ENCODE measurements around the gene FSD2. TPM values are rescaled to one million over a fixed set of nuclear protein-coding genes. Genes with fewer than 3 reads are reported as not detected.
"Not testable (repeated sequence)": the region's sequence is repeated elsewhere in the genome, so short reads cannot be mapped to it uniquely, and the experiment has no call there.

Gene FSD2
- total RNA-seq, 1 donor from 2014 or later, result not detected

DNA sequence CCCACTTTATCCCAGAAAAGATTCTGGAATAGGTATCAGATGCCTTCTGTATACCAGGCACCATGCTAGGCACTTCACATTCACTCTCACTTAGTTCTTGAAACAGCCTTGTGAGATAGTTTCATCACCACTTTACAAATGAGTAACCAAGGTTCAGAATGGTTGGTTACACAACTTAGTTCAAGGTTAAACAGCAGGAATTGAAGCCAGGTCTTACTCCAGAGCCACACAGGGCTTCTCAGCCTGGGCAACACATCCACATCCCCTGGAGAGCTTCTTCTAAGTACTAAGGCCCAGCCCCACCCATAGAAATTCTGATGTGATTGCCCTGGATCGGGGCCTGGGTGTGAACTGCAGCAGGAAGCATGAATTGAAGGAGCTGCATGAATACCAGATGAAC, 22.2 kb upstream of the FSD2 start:
- no peak for FAIRE-seq
- TF ChIP-seq CTCF (IDR thresholded peaks at IDR 0.05; ENCODE audit: insufficient read depth, low read length, severe bottlenecking), result no peak
- Histone ChIP-seq H3K4me3 (ENCODE audit: low read depth, low read length) (no peak overlapping the region), H3K36me3 (ENCODE audit: control insufficient read depth, insufficient read depth, low read length) (peaks cover 13% of the 10 kb centered on the region), H3K27me3 (ENCODE audit: control insufficient read depth, insufficient read depth, low read length) (no peaks in the 10 kb centered on the region)
- DNase-seq (ENCODE audit: low read depth), result no peak

DNA sequence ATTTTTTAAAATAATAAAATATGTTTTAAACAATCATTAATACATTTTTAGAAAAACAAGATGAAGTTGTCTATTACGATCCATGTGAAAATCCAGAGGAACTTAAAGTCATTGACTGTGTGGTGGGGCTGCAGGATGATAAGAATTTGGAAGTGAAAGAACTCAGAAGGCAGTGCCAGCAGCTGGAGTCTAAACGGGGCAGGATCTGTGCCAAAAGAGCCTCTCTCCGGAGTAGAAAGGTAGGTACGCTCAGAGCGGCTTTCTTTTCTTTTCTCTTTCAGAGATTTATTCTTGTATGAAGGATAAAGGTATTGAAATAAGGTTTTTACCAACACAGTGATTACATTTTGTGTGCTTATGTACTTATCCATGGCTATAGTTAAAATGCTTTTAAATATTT, 17.2 kb upstream of the FSD2 start:
- TF ChIP-seq CTCF (IDR thresholded peaks at IDR 0.05; ENCODE audit: insufficient read depth, low read length, severe bottlenecking), result no peak
- no peak overlapping the region for H3K4me3 ChIP-seq (ENCODE audit: low read depth, low read length)
- peaks cover 11% of the 10 kb centered on the region for H3K36me3 ChIP-seq (ENCODE audit: control insufficient read depth, insufficient read depth, low read length)
- FAIRE-seq (no peak), DNase-seq (ENCODE audit: low read depth) (no peak)
- H3K27me3 ChIP-seq (ENCODE audit: control insufficient read depth, insufficient read depth, low read length), result no peaks in the 10 kb centered on the region

- H3K36me3 ChIP-seq (ENCODE audit: control insufficient read depth, insufficient read depth, low read length), result peaks cover 11% of the 10 kb centered on the region
- not testable (repeated sequence) for DNase-seq (ENCODE audit: low read depth); H3K4me3 ChIP-seq (ENCODE audit: low read depth, low read length); FAIRE-seq; H3K27me3 ChIP-seq (ENCODE audit: control insufficient read depth, insufficient read depth, low read length)
Observed at GRCh38 chr15:82821851-82822250, 16.0 kb upstream of the FSD2 start.

DNA sequence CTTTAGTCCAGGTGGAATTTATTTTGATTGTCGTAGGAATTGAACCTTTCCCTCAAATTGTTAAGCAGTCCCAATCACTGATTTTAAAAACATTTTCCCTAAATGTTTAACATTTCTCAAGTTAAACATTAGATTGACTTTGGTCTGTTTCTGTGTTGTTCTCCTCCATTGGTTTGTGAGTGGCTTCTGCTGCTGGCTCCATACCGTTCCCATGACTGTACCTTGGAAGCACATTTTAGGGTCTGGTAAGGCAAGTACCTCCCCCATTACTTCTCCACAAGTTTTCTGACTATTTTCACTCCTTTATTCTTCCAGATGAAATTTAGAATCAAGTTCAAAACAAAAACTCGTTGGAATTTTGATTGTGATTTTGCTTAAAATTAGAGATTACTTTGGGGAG, 15.5 kb upstream of the FSD2 start:
- H3K27me3 ChIP-seq (ENCODE audit: control insufficient read depth, insufficient read depth, low read length); DNase-seq (ENCODE audit: low read depth); H3K4me3 ChIP-seq (ENCODE audit: low read depth, low read length); FAIRE-seq: not testable (repeated sequence)
- peaks cover 12% of the 10 kb centered on the region for H3K36me3 ChIP-seq (ENCODE audit: control insufficient read depth, insufficient read depth, low read length)

- peaks cover 11% of the 10 kb centered on the region for H3K36me3 ChIP-seq (ENCODE audit: control insufficient read depth, insufficient read depth, low read length)
- DNase-seq (ENCODE audit: low read depth) (no peak), FAIRE-seq (no peak)
- no peak for TF ChIP-seq CTCF (IDR thresholded peaks at IDR 0.05; ENCODE audit: insufficient read depth, low read length, severe bottlenecking)
- no peak overlapping the region for H3K4me3 ChIP-seq (ENCODE audit: low read depth, low read length)
- no peaks in the 10 kb centered on the region for H3K27me3 ChIP-seq (ENCODE audit: control insufficient read depth, insufficient read depth, low read length)
Observed at GRCh38 chr15:82820128-82820527, 14.3 kb upstream of the FSD2 start.

DNA sequence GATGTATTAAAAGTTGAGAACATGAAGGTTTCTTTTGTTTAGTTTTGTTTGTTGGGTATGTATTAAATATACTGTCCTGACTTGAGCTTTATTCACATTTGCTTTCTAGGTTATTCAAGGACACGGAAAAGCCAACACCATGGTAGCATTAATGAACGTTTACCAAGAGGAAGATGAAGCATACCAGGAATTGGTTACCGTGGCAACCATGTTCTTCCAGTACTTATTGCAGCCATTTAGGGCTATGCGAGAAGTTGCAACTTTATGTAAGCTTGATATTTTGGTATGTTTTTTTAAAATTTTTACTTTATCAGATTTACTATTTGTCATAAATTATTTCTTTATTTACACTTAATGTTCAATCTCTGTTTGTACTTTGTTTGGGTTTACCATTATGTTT, 7.1 kb upstream of the FSD2 start:
- FAIRE-seq (no peak), DNase-seq (ENCODE audit: low read depth) (no peak)
- no peak for TF ChIP-seq CTCF (IDR thresholded peaks at IDR 0.05; ENCODE audit: insufficient read depth, low read length, severe bottlenecking)
- Histone ChIP-seq H3K4me3 (ENCODE audit: low read depth, low read length) (no peak overlapping the region), H3K27me3 (ENCODE audit: control insufficient read depth, insufficient read depth, low read length) (no peaks in the 10 kb centered on the region), H3K36me3 (ENCODE audit: control insufficient read depth, insufficient read depth, low read length) (peaks cover 5% of the 10 kb centered on the region)

- H3K36me3 ChIP-seq (ENCODE audit: control insufficient read depth, insufficient read depth, low read length), result peaks cover 3% of the 10 kb centered on the region
- peak; percentile 28 for DNase-seq (ENCODE audit: low read depth)
- no peaks in the 10 kb centered on the region for H3K27me3 ChIP-seq (ENCODE audit: control insufficient read depth, insufficient read depth, low read length)
- FAIRE-seq, result no peak
- TF ChIP-seq CTCF (IDR thresholded peaks at IDR 0.05; ENCODE audit: insufficient read depth, low read length, severe bottlenecking), result no peak
- peak overlapping the region; percentile 94 for H3K4me3 ChIP-seq (ENCODE audit: low read depth, low read length)
Observed at GRCh38 chr15:82810890-82811426, 5.1 kb upstream of the FSD2 start.
